Loucy (cell line): ENCODE measurements around the gene EPS8L3.
A peak's percentile ranks its signal among the peaks of the same experiment; 100 is the strongest.
"Not testable (repeated sequence)": the region's sequence is repeated elsewhere in the genome, so short reads cannot be mapped to it uniquely, and the experiment has no call there.

ENCODE experiments used
- H2AFZ ChIP-seq: fragments of 200-600 bp; sonication (generic); 2 replicates; pipeline ENCODE4 v1.6.0; 2016; ENCODE audit warnings: antibody characterized with exemption, mild to moderate bottlenecking, low read length, moderate library complexity
- H3F3A ChIP-seq: fragments of 200-600 bp; 2 replicates; pipeline ENCODE4 v1.6.0; 2016; ENCODE audit warnings: antibody characterized with exemption, low read depth, mild to moderate bottlenecking
- H3K27me3 ChIP-seq: fragments of 200-600 bp; sonication (generic); 2 replicates; pipeline ENCODE4 v1.6.1; 2014; ENCODE audit warnings: low read length, mild to moderate bottlenecking; ENCODE audit not compliant: insufficient read depth, poor library complexity, severe bottlenecking
- H3K36me3 ChIP-seq: fragments of 200-600 bp; sonication (generic); 2 replicates; pipeline ENCODE4 v1.6.1; 2016; ENCODE audit warnings: low read length; ENCODE audit not compliant: insufficient read depth
- H3K4me1 ChIP-seq: fragments of 200-600 bp; sonication (generic); 2 replicates; pipeline ENCODE4 v1.5.1; 2014; ENCODE audit warnings: low read length, mild to moderate bottlenecking; ENCODE audit not compliant: insufficient read depth, poor library complexity, severe bottlenecking
- H3K4me2 ChIP-seq: fragments of 200-600 bp; sonication (generic); 2 replicates; pipeline ENCODE4 v1.6.0; 2014; ENCODE audit warnings: antibody characterized with exemption, low read length, low read depth, mild to moderate bottlenecking; ENCODE audit not compliant: poor library complexity, severe bottlenecking
- H3K4me3 ChIP-seq: fragments of 200-600 bp; sonication (generic); 2 replicates; pipeline ENCODE4 v1.5.1; 2014; ENCODE audit warnings: low read length, mild to moderate bottlenecking, mixed read lengths; ENCODE audit not compliant: poor library complexity, severe bottlenecking
- H3K79me2 ChIP-seq: fragments of 200-600 bp; sonication (generic); 2 replicates; pipeline ENCODE4 v1.6.1; 2014; ENCODE audit warnings: low read length; ENCODE audit not compliant: insufficient read depth
- H3K9ac ChIP-seq: fragments of 200-600 bp; sonication (generic); 2 replicates; pipeline ENCODE4 v1.6.0; 2014; ENCODE audit warnings: mild to moderate bottlenecking, low read depth, low read length, moderate library complexity; ENCODE audit not compliant: poor library complexity, severe bottlenecking
- H3K9me2 ChIP-seq: fragments of 200-600 bp; sonication (generic); replicated peaks from 2 replicates; pipeline ENCODE4 v1.6.1; 2016; ENCODE audit warnings: low read depth, low read length, mixed read lengths
- H3K9me3 ChIP-seq: fragments of 200-600 bp; sonication (generic); 2 replicates; pipeline ENCODE4 v1.6.1; 2014; ENCODE audit warnings: mild to moderate bottlenecking, antibody characterized with exemption, low read length, low read depth; ENCODE audit not compliant: insufficient read depth
- H4K20me1 ChIP-seq: fragments of 200-600 bp; sonication (generic); 2 replicates; pipeline ENCODE4 v1.6.0; 2014; ENCODE audit warnings: antibody characterized with exemption, low read length, mild to moderate bottlenecking; ENCODE audit not compliant: insufficient read depth, poor library complexity, severe bottlenecking
- CTCF ChIP-seq: fragments of 200-600 bp; sonication (generic); conservative IDR thresholded peaks from 2 replicates; pipeline ENCODE4 v1.5.1; 2014; ENCODE audit warnings: mild to moderate bottlenecking, antibody characterized with exemption, low read length
- EZH2phosphoT487 ChIP-seq: fragments of 200-600 bp; IDR thresholded peaks from 2 replicates; pipeline ENCODE4 v1.6.1; 2018; ENCODE audit warnings: antibody characterized with exemption, mild to moderate bottlenecking, moderate library complexity, borderline replicate concordance

EPS8L3 gene

GRCh38 chr1:109800291-109800690 is 36.6 kb upstream of the EPS8L3 start:
- TF ChIP-seq CTCF (no peak), EZH2phosphoT487 (no peak)
- H3K9me3 ChIP-seq: no peaks in the 10 kb centered on the region
- H3K4me2 ChIP-seq: no peak overlapping the region
- H3K4me1 ChIP-seq: peaks cover 85% of the 10 kb centered on the region
- no peak overlapping the region for H3K4me3 ChIP-seq
- H3F3A ChIP-seq: peaks cover 14% of the 10 kb centered on the region
- H3K27me3 ChIP-seq: no peaks in the 10 kb centered on the region
- H4K20me1 ChIP-seq: no peaks in the 10 kb centered on the region
- H3K9me2 ChIP-seq: no peaks in the 10 kb centered on the region
- H3K79me2 ChIP-seq: peaks cover 26% of the 10 kb centered on the region; the same call in 1 of the 2 replicates
- no peaks in the 10 kb centered on the region for H3K36me3 ChIP-seq
- peak overlapping the region; percentile 42 for H3K9ac ChIP-seq
- no peak overlapping the region for H2AFZ ChIP-seq

GRCh38 chr1:109799445-109799844 is 35.7 kb upstream of the EPS8L3 start:
- no peaks in the 10 kb centered on the region for H3K9me3 ChIP-seq
- peaks cover 22% of the 10 kb centered on the region for H3F3A ChIP-seq
- H3K79me2 ChIP-seq: peaks cover 20% of the 10 kb centered on the region; the same call in 1 of the 2 replicates
- TF ChIP-seq EZH2phosphoT487 (no peak), CTCF (no peak)
- H4K20me1 ChIP-seq: no peaks in the 10 kb centered on the region
- H3K9ac ChIP-seq: peak overlapping the region; percentile 92
- H3K4me3 ChIP-seq: no peak overlapping the region
- peaks cover 85% of the 10 kb centered on the region for H3K4me1 ChIP-seq
- H3K36me3 ChIP-seq: no peaks in the 10 kb centered on the region
- no peak overlapping the region for H3K4me2 ChIP-seq
- no peaks in the 10 kb centered on the region for H3K9me2 ChIP-seq
- H2AFZ ChIP-seq: no peak overlapping the region
- no peaks in the 10 kb centered on the region for H3K27me3 ChIP-seq

GRCh38 chr1:109797303-109797595 is 33.5 kb upstream of the EPS8L3 start:
- Histone ChIP-seq H3K9ac (peak overlapping the region; percentile 92), H3K4me3 (peak overlapping the region; percentile 32), H3F3A (peaks cover 26% of the 10 kb centered on the region), H3K79me2 (peaks cover 14% of the 10 kb centered on the region; the same call in 1 of the 2 replicates), H3K4me2 (peak overlapping the region; percentile 59), H3K4me1 (peaks cover 87% of the 10 kb centered on the region)
- H3K27me3 ChIP-seq, H3K9me2 ChIP-seq, H2AFZ ChIP-seq, H3K9me3 ChIP-seq, H3K36me3 ChIP-seq, H4K20me1 ChIP-seq: not testable (repeated sequence)

GRCh38 chr1:109796484-109797302 is 33.0 kb upstream of the EPS8L3 start:
- Histone ChIP-seq H3K27me3 (no peaks in the 10 kb centered on the region), H3F3A (peaks cover 23% of the 10 kb centered on the region), H3K9me2 (no peaks in the 10 kb centered on the region), H4K20me1 (no peaks in the 10 kb centered on the region), H3K4me2 (peak overlapping the region; percentile 59), H3K4me1 (peaks cover 88% of the 10 kb centered on the region), H2AFZ (no peak overlapping the region), H3K36me3 (no peaks in the 10 kb centered on the region), H3K4me3 (peak overlapping the region; percentile 0), H3K9me3 (no peaks in the 10 kb centered on the region), H3K79me2 (peaks cover 19% of the 10 kb centered on the region), H3K9ac (peak overlapping the region; percentile 92)
- no peak for TF ChIP-seq CTCF
- no peak for TF ChIP-seq EZH2phosphoT487
